Activated CD4-positive, alpha-beta T cell treated with anti-CD3 and anti-CD28 coated beads, Interleukin-2, amount 50 U/mL, for 48 hours (primary cell): ENCODE results near the gene P4HA2.

Source experiments
- DNase-seq, 2 experiments: peaks; one replicate each; pipeline ENCODE4 v3.0.0-alpha.2; 2020

Gene P4HA2

DNA sequence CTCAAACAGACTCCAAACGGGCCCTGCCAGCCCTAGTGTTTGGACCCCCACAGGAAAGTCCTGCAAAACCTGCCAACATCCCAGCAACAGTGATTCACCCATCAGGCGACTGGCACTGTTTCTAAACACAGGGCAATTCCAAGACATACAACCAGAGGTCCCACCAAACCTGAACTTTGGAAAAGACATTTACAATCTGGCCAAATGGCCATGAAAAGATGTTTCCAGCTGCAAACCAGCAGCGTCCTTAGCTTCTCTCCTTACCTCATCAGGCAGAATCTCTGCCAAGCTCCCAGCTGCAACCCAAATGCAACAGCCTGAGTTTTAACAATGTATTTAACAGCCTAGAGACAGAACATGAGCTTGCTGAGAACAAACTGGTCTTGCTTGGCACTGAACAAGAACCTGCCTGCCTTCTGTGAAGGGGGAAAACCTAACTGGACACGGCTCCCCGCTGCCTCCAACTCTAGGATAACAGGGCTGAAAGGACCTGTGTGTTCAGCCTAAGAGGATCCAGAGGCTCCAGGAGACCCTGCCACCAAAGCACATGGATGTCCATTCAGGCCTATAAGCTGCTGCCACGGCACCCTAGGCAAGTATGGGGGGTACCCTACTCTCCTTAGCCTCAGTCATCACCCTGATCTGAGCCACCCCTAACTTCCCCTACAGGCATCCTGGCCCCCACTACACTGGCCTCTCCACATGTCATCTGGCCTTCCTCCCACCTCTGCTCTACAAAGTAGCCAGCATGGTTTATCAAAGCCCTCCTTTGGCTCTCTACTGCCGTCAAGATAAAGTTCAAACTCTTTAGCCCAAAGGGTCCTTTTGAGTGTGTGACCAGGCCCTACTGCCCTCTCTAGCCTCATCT lies 5.6 kb downstream of the P4HA2 start:
- DNase-seq: no peak

DNA sequence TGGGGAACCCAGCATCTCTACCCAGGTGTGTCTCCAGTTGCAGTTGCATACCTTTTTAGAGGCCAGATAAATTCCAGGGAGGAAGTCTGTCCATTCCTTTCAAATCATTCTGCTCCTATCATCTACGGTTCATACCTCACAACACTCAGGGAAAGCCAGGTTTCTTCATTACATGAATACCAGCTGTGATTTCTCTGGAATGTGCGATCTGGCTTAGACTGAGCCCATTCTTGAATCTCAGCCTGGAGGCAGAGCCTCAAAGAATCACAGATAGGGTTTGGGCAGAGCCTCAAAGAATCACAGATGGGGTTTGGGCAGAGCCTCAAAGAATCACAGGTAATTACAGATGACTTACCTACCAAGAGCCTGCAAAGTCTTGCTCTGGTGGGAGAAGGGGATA lies 7.2 kb downstream of the P4HA2 start:
- DNase-seq: no peak

DNA sequence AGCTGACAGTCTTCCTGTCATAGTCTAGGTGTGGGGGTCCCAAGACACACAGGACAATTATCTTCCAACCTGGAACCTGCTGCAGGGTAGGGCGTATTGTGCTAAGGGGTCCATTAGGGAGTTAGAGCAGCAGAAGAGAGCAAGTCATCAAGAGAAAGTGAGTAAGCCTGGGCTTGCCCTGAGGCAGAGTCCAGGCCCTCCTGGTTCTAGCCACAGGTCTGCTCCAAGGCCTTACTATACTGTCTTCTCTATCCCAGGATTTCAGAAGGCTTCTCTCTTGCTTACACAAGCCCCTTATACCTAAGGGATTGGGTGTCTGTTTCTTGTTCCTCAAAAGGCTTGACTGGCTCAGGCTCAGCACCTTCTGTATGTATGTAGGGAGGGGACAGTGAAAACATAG lies 7.7 kb downstream of the P4HA2 start:
- no peak for DNase-seq

DNA sequence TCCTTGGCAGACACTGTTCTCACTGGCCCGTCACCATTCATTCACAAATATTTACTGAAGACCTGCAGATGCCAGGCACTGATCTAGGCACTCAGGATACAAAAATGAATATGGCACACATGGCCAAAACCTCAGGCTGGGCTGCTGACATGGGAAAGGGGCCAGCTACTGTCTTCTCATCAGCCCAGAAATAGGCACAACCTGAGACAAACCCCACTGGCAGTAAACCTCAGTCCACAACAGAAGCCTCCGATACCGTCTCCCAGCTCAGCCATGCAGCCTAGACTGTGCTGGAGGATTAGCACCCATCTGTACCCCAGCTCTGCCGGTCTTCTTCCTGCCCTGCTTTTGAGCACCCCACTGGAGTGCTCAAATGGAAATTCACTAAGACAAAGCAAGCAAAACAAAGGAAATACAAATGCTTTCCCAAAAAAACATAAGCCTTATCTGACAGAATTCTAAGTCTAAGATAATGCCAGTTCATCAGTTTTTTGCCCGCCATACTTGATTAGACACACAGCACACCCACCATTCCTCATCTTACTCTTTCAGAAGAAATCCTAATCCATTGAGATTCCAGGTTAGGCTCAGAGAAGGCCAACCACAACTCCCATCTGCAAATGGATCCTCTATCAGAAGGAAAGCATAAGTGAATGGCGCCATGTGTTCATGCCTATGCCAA lies 8.2 kb downstream of the P4HA2 start:
- DNase-seq: no peak

DNA sequence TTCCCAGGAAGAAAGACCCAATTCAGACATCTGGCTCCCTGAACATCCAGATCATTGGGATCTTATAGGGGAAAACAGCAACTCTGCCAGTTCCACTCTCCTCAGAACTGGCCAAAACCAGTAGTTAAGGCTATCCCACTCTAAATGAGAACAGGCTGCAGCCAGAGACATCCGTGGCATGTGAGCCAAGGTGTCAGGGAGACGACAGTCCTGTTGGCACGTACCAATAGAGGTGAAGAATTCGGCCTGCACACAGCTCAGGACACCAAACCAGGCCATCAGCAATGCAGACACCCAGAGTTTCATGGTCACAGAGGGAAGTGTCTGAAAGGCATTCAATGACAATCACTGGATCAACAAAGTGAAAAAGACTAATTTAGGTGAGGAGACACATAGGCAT lies 9.3 kb downstream of the P4HA2 start:
- no peak for DNase-seq

DNA sequence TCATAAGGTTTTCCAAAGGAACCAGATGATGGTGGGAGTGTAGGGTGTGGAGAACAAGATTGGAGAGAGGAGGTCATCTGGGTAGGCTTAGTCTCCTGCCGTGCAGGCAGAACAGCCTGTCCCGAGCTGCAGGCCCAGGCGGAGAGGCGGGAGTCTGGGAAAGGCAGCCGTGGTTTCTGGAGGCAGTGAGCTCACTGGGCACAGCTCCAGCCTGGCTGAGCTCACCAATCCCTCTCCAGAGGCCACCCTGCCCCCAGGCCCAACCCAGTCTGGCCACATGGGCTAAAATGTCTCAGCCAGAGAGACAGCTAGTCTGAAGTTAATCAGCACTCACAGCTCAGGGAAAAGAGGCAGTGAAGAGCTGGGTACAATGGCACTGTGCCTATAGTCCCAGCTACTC lies 12.3 kb downstream of the P4HA2 start:
- no peak for DNase-seq

DNA sequence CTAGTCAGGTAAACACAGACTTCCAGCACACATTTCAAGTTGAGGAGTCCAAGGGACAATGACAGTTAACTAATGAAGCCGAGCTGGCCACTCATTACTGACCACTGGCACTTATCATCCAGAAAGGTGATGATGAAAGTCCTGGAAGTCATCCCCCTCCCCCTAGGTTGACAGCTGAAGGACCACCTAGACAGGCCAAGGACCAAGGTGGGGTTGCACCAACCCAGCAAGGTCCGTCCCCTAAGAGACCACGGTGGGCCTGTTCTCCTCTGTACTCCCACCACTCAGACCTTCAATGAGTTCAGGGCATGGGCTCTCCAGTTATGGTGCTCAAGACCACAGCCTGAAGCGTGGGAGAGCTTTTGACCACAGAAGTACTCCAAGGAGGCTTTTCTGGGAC lies 13.2 kb downstream of the P4HA2 start:
- no peak for DNase-seq

DNA sequence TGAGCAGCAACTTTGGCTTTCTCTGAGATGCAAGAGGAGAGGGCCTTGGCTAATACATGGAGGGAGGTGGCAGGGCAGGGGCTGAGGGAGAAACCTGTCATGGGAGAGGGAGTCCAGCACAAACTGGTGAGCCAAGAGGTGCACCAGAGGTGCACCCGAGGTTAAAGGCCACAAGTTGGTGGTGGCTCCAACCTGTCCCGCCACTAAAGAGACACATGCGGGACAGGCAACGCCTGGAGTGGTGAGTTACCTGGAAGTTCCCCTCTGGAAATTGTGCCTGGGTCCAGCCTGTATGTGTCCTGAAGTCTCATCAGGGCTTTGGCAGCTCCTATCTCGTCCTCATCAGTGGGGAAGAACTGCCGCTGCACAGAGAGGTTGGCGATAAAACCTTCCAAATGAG lies 14.0 kb downstream of the P4HA2 start:
- DNase-seq: no peak

DNA sequence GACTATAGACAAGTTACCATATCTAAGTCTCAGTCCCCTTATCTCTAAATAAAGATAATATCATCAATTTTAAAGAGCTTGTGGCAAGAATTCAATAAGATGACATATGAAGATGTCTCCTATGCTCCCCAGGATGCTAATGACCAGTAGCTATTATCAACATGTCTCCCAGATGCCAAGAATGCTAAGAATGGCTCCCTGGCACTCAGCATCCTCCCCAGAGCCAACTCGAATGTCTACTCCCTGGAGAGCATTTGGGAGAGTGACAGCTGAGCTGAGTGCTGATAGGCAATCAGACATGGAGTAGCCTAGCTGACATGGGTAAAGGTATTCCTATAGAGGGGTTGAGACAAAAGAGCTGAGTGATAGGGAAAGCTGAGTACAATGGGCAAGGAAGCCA lies 15.9 kb downstream of the P4HA2 start:
- DNase-seq: no peak

DNA sequence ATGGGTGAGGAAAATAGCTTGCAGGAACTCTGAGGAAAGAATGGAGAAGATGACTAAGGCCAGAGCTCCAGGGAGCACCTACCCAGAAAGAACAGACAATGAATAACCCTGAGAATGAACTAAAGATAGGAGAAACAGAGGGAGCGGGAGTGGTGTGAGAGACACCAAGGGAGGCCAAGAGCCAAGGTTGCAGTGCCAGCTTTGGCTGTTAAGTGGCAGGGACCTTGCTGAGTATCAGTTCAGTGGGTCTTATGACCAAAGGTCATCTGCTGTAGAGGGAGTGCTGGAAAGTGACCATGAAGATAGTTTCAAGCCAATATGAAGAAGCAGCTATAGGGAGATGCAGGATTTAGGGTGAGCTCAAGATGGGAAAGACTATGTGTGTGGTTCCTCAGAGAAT lies 16.7 kb downstream of the P4HA2 start:
- DNase-seq: no peak

DNA sequence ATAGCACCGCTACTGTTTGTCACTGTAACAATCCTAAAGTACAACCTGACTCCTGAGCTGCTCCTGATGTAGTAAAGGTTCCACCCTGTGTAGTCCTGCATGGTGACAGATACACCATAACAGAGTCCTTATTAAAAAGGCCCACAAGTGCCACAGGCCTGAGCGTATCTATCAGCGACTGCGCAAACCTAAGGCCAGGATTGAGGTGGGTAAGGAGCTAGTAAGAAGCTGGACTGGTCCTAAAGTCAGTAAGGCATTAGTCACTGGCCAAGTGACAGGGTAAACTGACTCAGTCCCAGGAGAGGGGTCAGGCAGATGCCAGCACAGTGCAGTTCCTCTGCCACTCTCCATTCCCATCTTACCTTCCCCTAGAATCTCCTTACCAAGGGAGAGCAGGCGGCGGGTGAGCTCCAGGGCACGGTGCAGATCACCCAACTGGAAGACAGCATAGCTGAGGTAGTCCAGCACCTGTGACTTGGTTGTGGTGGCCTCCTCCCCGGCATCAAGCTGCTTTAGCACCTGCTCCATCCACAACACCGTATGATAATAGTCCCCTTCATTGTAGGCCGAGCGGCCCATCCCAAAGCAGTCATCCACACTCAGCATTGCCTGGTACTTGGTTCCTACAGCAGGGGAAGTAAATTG lies 17.6 kb downstream of the P4HA2 start:
- DNase-seq: no peak

DNA sequence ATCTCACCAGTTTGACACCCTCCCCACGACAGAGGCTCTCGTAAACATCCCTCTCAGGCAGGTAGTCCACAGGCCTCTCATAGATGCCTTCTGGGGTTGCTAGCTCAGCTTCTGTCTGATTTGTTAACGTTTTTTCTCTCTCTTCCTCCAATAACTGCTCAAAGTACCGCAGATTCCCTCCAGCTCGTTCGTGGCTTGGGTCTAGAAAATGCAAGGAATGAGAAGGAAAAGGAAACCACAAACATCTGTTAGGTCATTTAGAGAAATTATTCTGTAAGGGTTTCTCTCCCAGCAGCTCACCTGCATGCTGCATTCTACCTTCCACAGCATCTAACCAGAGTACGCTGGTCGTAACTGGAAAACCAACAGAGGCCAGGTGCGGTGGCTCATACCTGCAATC lies 18.5 kb downstream of the P4HA2 start:
- DNase-seq: no peak

DNA sequence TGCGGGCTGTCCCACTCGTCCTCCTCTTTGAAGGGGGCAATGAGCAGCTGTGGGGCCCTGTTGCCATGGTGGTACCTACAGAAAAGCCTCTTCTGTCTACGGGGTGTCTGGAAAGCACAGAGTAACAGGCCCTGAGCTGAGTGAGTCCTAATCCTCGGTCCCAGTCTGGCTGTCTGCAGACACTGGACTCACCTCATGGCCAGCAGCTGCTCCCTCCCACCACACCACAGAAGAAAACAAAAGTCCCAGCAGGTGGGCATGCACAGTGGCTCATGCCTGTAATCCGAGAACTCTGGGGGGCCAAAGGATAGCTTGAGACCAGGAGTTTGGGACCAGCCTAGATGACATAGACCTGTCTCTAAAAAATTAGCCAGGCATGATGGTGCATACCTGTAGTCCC lies 19.9 kb downstream of the P4HA2 start:
- no peak for DNase-seq

DNA sequence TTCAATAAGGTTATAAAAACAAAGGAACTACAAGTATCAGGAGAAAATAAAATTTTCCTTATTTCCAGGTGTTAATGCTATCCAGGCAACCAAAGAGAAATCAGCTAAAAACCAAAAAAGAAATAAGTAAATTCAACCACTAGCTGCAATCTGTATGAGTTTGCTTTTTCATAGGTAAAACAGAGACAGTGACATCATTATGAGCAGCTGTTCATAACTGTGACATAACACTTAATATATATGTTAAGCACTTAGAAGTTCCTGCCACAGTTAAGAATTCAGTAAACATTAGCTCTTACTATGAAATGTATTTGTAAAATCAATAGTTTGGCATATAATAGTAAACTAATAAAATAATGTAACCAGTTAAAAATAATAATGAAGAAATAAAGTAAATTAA lies 20.9 kb downstream of the P4HA2 start:
- no peak for DNase-seq

DNA sequence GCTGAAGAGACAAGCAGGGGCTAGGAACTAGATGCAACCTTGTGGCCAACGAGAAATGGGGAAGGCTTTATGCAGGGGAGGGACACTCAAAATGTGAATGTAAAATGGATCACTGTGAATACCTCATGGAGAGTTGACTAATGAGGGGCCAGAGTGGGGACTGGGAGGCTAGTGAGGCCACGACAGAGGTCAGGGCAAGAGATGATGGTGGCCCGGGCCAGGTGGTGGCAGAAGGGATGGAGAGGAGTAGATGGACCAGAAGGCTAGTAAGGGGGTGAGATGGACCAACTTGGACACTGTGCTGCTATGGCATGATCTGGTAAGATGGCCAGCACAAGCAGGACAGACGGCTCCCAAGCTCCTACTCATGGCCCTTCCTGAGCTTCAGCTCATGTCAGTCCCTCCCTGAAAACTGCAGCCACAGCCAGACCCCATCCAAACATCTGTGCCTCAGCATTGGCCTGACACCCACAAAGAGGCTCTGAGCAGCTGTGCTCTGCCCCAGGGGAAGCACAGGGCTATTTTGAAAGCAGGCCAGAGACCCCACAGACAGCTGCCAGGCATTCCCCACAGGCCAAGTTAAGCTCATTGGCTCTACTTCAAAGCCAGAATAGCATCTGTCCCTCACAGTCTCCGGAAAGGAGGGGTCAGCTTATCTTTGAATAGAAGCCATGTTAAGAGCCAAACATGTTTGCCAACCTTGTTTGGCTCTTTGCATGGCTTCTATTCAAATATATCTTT lies 22.1 kb downstream of the P4HA2 start:
- no peak for DNase-seq

DNA sequence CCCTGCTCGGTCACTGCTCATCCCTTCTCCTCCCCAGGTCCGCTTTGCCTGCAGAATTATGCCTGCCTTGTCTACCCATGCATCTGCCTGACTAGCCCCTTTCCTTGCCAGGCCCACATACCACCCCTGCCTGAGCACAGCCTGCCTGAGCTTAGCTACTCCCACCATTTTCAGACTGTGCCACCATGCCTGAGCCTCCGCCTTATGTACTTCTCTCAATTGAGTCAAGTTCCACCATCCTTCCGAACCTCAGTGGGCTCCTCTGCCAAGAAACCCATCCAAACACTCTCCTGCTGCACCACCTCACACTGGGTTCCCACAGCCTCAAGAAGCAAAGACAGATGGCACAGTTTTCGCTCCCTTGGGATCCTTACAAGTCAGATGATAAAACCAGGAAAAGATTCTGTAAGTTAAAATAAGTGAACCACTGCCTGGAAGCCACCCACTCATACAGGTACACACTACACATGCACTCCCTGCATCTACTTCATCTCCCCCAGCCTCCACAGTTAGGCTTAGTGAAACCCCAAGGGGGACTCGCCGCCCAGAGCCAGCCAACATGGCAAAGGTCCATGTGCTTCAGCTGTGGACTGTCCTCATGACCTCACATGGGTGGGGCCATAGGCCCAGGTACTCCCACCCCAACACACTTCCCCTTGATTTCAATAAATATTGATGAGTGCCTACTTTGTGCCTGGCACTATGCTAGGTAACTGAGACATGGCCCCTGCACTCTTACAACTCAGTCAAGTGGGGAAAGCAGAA lies 23.1 kb downstream of the P4HA2 start:
- no peak for DNase-seq

DNA sequence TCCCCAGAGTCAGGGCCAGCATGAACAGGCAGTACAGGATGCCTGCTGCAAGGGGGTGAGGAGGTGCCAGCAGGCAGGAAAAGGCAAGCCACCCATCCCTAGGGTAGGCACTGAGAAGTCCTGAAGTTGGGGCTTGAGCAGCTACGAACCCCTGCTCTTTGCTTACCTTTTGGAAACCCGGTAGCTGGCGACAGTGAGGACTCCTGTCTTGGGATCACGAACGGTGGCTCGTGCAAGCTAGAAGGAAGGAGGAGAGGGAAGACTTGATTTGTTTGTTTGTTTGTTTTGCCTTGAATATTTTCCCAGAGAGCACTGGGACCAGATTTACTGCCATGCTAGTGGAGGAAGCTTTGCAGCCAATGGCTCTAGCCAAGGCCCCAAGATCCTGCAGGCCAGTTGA lies 23.7 kb downstream of the P4HA2 start:
- DNase-seq: no peak

DNA sequence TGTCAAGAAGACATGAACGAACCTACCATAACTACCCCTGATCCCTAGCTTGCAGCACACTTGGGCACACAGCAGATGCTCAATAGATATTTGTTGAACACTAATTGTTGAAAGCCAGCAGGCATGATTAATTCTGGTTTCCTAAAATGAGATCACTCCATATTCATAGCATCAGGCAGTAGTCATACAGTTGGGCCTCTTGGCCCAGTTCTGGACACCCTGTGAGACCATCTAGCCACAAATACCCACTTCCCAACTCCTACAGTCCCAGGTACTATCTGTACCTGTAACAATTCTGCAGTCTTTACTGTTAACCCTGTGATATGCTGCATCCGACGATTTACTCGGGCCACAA lies 24.2 kb downstream of the P4HA2 start:
- no peak for DNase-seq

DNA sequence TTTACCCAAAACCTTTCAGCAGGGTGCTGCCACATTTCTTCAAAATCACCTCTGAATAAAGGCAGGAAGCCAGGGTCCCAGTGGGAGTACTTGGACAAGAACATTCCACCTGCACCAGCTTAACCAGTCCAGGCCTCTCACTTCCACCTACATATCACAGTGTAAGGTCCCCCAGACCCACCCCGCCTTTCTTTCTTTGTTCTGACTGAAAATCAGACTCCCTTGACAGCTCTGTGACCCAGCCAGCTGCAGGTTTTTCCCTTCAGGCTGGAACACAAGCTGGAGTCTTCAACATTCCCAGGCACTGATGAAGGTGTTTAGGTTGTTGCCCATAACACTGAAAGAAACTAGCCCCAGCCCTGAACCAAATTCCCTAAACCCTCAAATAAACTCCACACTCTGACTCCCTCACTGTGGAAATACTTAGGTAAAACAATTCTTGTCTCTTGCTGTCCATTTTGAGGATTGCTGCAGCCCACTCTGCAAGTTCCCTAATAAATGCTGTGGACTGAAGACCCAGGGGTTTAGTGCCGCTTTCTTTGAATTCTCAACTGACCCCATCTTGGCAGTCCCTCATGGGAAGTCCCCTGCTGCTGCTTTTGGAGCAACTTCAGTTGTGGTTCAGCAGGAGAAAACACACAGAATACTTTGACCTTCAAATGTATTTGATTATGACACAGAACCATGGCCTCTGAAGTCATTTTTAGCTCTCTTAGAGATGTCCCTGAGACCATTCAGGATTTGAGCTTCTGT lies 24.8 kb downstream of the P4HA2 start:
- no peak for DNase-seq

DNA sequence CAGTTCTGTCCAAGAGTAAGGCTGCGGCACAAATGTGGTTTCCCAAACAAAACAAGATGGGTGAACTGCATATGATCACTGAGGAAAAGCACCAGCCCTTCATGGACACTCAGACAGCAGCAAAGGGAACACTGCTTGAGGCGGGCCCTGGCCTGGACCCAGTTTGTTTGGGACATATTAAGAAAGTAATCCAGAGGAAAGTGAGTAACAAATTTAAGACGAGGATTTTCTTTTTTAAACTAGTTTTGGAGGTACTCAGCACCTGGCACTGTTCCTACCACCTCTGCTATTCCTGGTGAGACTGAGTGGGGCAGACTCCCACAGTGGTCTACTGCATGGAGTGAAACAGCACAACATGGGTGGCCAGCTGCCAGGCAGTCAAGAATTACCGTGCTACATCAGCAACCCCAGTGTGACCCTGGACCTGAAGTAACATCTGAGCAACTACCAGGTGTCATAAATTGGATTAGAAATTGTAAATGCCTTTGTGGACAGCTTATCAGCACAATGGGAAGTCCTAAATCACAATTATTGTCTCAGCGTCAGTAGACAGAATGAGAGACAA lies 28.5 kb downstream of the P4HA2 start:
- no peak for DNase-seq

DNA sequence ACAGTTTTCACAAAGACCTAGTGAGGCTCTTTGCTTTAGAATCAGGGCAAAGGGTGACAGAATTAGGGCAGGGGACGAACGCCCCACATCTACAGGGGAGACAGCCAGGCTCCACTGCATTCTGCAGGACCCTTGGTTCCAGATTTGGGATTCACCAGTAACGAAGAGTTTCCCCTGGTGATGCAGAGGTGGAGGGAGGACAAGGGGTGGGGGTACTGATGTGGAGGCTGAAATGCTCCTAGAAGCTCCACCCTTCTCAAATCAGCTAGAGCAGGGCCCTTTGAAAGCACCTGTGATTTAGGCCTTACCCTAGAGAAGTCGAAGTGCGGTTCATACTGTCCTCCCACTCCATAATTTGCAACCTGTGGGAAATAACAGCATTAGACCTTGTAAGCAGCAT lies 29.1 kb downstream of the P4HA2 start:
- no peak for DNase-seq

DNA sequence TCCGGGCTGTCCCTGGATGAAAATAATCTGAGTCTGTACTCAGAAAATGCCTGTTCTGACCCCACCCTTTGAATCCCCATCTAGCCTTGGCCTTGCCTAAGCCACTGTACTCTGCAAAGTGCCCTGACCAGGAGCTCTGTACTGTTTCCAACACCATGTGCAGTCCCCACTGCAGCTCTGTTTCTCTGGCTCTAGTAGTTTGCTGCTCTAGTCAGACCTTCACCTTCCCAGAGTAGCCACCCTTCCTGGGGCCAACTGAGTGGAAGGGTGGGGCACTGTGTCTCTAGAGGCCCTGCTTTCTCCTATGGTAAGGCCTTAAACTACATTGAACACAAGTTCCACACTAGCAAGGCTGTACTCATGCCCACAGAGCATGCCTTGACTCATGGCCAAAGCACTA lies 31.9 kb downstream of the P4HA2 start:
- no peak for DNase-seq
